ENCODE data around the gene MROH8.
A peak's percentile ranks its signal among the peaks of the same experiment; 100 is the strongest.

MROH8 gene

DNA sequence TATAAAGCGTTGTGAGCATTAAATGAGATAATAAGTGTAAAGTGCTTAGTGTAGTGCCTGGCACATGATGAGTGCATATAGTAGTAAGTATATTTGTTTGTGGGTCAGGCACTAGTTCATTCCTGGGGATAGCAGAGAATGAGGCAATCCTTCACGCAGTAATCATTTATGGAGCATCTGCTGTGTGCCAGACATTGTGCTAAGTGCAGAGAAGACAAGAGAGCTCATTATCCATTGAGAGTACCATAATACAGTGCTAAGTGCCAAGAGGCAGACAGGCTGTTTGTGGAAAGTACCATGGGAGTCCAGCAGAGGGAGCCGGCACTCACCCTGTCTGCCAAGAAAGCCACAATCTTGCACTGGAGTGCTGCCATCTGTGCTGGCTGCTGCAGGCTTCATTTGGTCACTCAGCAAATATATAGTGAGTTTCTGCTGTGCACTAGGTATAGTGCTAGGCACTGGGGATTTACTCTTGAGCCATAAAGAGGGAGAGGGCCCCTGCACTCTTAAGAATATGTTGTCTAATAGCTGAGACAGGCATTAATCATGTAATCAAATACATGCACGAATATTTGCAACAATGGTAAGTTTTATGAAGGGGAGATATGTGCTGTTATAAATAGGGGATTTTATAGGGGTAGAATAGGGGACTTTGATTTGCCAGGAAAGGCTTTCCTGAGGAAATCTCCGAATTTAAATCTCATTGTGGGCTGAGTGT is 12.9 kb upstream of the MROH8 start:
- no peak overlapping the region for H3K4me3 ChIP-seq
- peak overlapping the region in 1 of 2 donors; percentile 14 for H3K27ac ChIP-seq
- TF ChIP-seq, protein P1, sequence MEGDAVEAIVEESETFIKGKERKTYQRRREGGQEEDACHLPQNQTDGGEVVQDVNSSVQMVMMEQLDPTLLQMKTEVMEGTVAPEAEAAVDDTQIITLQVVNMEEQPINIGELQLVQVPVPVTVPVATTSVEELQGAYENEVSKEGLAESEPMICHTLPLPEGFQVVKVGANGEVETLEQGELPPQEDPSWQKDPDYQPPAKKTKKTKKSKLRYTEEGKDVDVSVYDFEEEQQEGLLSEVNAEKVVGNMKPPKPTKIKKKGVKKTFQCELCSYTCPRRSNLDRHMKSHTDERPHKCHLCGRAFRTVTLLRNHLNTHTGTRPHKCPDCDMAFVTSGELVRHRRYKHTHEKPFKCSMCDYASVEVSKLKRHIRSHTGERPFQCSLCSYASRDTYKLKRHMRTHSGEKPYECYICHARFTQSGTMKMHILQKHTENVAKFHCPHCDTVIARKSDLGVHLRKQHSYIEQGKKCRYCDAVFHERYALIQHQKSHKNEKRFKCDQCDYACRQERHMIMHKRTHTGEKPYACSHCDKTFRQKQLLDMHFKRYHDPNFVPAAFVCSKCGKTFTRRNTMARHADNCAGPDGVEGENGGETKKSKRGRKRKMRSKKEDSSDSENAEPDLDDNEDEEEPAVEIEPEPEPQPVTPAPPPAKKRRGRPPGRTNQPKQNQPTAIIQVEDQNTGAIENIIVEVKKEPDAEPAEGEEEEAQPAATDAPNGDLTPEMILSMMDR (IDR thresholded peaks at IDR 0.05) = peak; percentile 76
- peak; percentile 86 for DNase-seq (ENCODE audit: low spot score)

DNA sequence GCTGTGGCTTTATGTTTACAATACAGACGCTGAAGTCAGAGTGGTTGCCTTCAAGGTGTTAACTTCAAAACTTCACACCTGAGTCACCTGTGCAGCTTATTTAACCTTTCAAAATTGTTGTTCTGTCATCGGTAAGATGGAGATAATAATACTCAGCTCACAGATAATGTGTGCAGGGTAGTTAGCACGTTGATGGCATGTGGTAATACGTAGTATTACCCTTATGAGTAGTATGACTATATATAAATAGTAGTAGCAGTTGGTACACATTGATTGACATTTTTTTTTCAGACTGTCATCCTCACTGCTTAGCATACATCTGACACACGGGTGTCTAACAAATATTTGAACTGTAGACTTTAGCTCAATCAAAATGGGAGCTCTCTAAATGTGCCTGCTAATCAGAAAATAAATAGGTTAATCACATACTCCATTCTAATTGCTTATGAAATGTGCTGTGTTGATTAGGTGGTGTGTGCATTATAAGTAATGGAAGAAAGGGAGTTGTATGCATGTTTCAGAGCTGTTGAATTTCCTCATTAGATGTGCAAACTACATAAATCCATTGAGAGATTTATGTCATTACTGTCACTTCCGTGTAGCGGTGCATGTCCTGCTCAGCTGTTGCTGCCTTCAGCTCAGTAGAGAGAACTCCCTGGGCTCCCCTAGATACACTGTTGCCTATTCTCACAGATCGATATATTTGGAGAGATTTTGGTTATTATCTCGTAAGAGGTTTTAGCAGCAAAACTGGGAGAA is 11.2 kb upstream of the MROH8 start:
- no peak overlapping the region for H3K4me3 ChIP-seq
- TF ChIP-seq, protein P1 (IDR thresholded peaks at IDR 0.05) = no peak
- no peak for DNase-seq (ENCODE audit: low spot score)
- H3K27ac ChIP-seq = no peak overlapping the region

DNA sequence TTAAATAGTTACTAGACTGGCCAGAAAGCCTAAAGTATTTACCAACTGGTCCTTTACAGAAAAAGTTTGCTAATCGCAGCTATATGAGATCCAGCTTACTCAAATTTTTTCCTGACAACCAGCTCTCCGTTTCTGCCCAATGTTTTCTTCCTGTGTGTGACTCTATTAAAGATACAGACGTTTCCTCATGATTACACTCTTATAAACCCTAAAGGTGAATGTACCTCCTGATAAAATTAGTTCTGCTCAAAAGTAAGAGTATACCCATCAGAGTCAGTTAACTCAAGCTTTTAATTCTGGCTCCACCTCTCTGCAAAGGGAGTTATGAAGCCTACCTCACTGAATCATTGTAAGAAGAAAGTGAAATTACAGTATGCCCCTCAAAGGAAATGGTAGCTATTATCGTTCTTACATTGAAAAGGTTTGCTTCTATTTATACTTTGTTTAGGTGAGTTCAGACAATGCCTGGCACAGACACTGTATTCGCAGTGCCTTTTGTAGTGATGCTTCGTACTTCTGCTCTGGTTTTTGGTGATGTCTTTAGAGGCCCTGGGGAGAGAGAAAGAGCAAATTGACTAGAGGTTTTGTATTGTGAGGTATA is 10.2 kb upstream of the MROH8 start:
- H3K4me3 ChIP-seq = no peak overlapping the region
- TF ChIP-seq, protein P1 (IDR thresholded peaks at IDR 0.05) = no peak
- H3K27ac ChIP-seq = no peak overlapping the region
- DNase-seq (ENCODE audit: low spot score) = no peak

DNA sequence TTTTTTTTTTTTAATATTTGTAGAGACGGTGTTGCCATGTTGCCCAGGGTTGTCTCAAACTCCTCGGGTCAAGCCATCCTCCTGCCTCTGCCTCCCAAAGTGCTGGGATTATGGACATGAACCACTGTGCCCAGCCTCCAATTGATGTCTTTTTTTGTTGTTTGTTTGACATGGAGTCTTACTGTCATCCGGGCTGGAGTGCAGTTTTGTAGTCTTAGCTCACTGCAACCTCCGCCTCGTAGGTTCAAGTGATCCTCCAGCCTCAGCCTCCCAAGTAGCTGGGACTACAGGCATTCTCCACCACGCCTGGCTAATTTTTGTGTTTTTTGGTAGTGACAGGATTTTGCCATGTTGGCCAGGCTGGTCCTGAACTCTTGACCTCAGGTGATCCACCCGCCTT is 9.4 kb upstream of the MROH8 start:
- TF ChIP-seq, protein P1 (IDR thresholded peaks at IDR 0.05) = no peak
- no peak overlapping the region for H3K27ac ChIP-seq
- DNase-seq (ENCODE audit: low spot score) = peak; percentile 35
- H3K4me3 ChIP-seq = no peak overlapping the region

DNA sequence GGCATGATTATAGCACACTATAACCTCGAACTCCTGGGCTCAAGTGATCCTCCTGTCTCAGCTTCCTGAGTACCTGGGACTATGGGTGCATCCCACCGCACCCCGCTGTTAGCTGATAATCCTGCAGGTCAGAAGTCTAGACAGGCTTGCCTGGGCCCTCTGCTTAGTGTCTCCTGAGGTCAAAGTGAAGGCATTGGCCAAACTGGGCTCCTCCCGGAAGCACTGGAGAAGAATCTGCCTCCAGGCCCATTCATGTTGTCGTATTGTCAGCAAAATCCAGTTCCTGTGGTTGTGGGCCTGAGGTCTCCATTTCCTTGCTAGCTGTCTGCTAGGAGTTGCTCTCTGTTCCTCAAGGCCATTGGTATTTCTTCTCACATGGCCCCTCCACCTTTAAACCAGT is 6.3 kb upstream of the MROH8 start:
- no peak overlapping the region for H3K4me3 ChIP-seq
- H3K27ac ChIP-seq = peak overlapping the region in 1 of 2 donors; percentile 0
- DNase-seq (ENCODE audit: low spot score) = peak; percentile 62
- TF ChIP-seq, protein P1 (IDR thresholded peaks at IDR 0.05) = no peak

DNA sequence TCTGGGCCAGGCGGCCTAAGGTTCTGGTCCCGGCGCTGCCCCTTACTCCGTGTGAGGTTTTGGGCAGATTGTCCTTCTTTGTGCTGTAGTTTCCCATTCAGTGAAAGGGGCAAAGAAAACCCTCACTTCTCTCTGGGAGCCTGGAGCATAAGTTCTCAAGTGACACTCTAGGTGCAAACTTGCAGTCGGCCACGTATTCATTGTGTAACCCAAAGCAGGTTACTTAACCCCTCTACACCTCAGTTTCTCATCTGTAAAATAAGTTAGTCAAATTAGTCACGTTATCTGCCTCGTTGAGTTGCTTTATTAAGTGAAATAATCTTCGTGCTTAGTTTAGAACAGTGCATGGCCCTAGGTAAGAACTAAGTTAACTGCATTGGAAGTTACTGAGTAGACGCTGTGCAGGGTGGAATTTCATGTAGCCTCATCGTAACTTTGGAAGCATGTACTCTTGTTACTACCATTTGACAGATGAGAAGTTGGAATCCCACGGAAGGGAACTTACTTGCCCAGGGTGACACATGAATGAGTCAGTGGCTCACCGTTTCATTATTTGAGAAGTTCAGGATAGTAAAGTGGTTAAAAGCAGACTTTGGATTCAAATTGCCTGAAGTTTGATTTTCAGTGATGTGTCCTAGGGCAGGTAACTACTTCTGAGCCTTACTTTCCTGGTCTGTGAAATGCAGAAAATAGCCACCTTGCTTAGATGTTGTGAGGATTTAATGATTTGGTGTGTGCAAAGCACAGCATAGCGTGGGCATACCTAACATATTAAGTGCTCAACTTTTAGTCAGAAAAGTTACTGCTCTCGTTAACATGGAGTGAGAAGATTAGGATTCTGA is 556 bp upstream of the MROH8 start:
- DNase-seq (ENCODE audit: low spot score) = no peak
- Histone ChIP-seq H3K27ac (peak overlapping the region; percentile 79 to 96), H3K4me3 (peak overlapping the region; percentile 98)
- TF ChIP-seq, protein P1 (IDR thresholded peaks at IDR 0.05) = no peak

Data from coronary artery (tissue), 2 donors.